Peyer's patch (tissue), 4 donors: Measurements from ENCODE around the gene ETV6.

Experiments
- CTCF ChIP-seq, 6 experiments: fragments of 450-650 bp in 4 of 6; fragments of 200-600 bp in 2 of 6; sonication (generic) in 1 of 6; IDR thresholded peaks; one replicate each; pipeline ENCODE4 v1.5.1; 2017 to 2019; ENCODE audit warnings: antibody characterized with exemption in 6 of 6, mild to moderate bottlenecking in 3 of 6, moderate library complexity in 1 of 6
- POLR2A ChIP-seq, 2 donors: fragments of 450-650 bp; IDR thresholded peaks; one replicate each; pipeline ENCODE4 v1.5.1; 2017; ENCODE audit warnings: antibody characterized with exemption in 2 of 2, mild to moderate bottlenecking in 2 of 2, moderate library complexity in 2 of 2

- TF ChIP-seq POLR2A (IDR thresholded peaks at IDR 0.05) (no peak), CTCF (IDR thresholded peaks at IDR 0.05) (no peak)
These were observed 229.8 kb downstream of the ETV6 start for GRCh38 chr12:11879306-11879705.
